Measurements from ENCODE around the gene LCMT1.
"Not testable (repeated sequence)": the region's sequence is repeated elsewhere in the genome, so short reads cannot be mapped to it uniquely, and the experiment has no call there.

LCMT1 gene

GRCh38 chr16:25095636-25096035 is 15.9 kb upstream of the LCMT1 start:
- no peak for DNase-seq (ENCODE audit: low read depth)

GRCh38 chr16:25097276-25097975 is 14.1 kb upstream of the LCMT1 start:
- DNase-seq (ENCODE audit: low read depth) = no peak

- DNase-seq (ENCODE audit: low read depth) = no peak
Observed at GRCh38 chr16:25100511-25100910, 11.0 kb upstream of the LCMT1 start.

- DNase-seq (ENCODE audit: low read depth) = peak; percentile 63
Observed at GRCh38 chr16:25106567-25107465, 4.7 kb upstream of the LCMT1 start.

GRCh38 chr16:25107466-25107792 is 4.1 kb upstream of the LCMT1 start:
- DNase-seq (ENCODE audit: low read depth) = no peak

GRCh38 chr16:25108054-25108453 is 3.5 kb upstream of the LCMT1 start:
- DNase-seq (ENCODE audit: low read depth) = no peak

GRCh38 chr16:25109643-25110042 is 1.9 kb upstream of the LCMT1 start:
- DNase-seq (ENCODE audit: low read depth) = no peak

GRCh38 chr16:25110387-25110947 is 1.1 kb upstream of the LCMT1 start:
- DNase-seq (ENCODE audit: low read depth) = no peak

GRCh38 chr16:25114121-25114520 is 2.6 kb downstream of the LCMT1 start:
- DNase-seq (ENCODE audit: low read depth) = no peak

GRCh38 chr16:25118851-25119578 is 7.5 kb downstream of the LCMT1 start:
- DNase-seq (ENCODE audit: low read depth) = no peak

GRCh38 chr16:25121824-25122600 is 10.5 kb downstream of the LCMT1 start:
- no peak for DNase-seq (ENCODE audit: low read depth)

GRCh38 chr16:25124503-25124902 is 13.0 kb downstream of the LCMT1 start:
- no peak for DNase-seq (ENCODE audit: low read depth)

- not testable (repeated sequence) for DNase-seq (ENCODE audit: low read depth)
Observed at GRCh38 chr16:25126086-25126666, 14.6 kb downstream of the LCMT1 start.

- no peak for DNase-seq (ENCODE audit: low read depth)
Observed at GRCh38 chr16:25126820-25127232, 15.3 kb downstream of the LCMT1 start.

GRCh38 chr16:25132751-25133150 is 21.2 kb downstream of the LCMT1 start:
- not testable (repeated sequence) for DNase-seq (ENCODE audit: low read depth)

- DNase-seq (ENCODE audit: low read depth) = no peak
Observed at GRCh38 chr16:25134166-25134700, 22.7 kb downstream of the LCMT1 start.

- DNase-seq (ENCODE audit: low read depth) = no peak
Observed at GRCh38 chr16:25135254-25135878, 23.8 kb downstream of the LCMT1 start.

- no peak for DNase-seq (ENCODE audit: low read depth)
Observed at GRCh38 chr16:25138130-25138529, 26.6 kb downstream of the LCMT1 start.

GRCh38 chr16:25140459-25140858 is 28.9 kb downstream of the LCMT1 start:
- DNase-seq (ENCODE audit: low read depth) = no peak

- no peak for DNase-seq (ENCODE audit: low read depth)
Observed at GRCh38 chr16:25141648-25142047, 30.1 kb downstream of the LCMT1 start.

Data from activated gamma-delta T cell treated with anti-CD3 and anti-CD28 coated beads, Interleukin-2, amount 50 U/mL, for 16 hours (primary cell).